ENCODE results near the gene PRKG1. TPM values are rescaled to one million over a fixed set of nuclear protein-coding genes. Genes with fewer than 3 reads are reported as not detected.

PRKG1 gene
- total RNA-seq, 2 experiments from 2014 or later = not detected

GRCh38 chr10:52082307-52082706 is 1008.0 kb downstream of the PRKG1 start:
- Mint-ChIP-seq H3K9me3 (no peaks in the 10 kb centered on the region), H3K4me3 (no peak overlapping the region), H3K4me1 (no peaks in the 10 kb centered on the region), H3K27me3 (no peaks in the 10 kb centered on the region), H3K27ac (no peak overlapping the region), H3K36me3 (ENCODE audit: low read depth) (no peaks in the 10 kb centered on the region)
- CTCF ChIA-PET = no interaction called here
- POLR2A ChIA-PET = no interaction called here
- no peak for DNase-seq

- H3K9me3 Mint-ChIP-seq = no peaks in the 10 kb centered on the region
- CTCF ChIA-PET = no interaction called here
- no peak overlapping the region for H3K27ac Mint-ChIP-seq
Measured at GRCh38 chr10:52083422-52083821, 1009.1 kb downstream of the PRKG1 start.

DNA sequence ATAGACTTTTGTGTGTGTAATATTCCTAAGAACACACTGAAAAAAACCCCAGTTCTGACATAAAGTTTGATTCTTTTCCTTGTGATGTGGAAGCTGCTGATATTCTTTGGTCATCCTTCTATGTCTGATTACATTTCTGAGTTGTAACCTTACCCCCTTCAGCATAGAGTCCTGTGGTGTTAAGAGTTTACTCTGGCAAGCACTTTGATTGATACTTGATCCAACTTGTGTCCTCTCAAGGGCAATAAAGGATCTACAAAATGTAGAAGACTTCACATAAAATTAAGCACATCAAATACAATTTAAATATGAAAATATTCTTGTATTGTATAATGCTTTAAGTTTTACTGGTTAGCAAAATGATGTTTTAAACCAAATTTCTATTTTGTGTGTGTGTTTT is 1018.1 kb downstream of the PRKG1 start:
- H3K9me3 Mint-ChIP-seq = no peaks in the 10 kb centered on the region
- ChIA-PET POLR2A (no interaction called here), CTCF (no interaction called here)
- H3K4me1 Mint-ChIP-seq = no peaks in the 10 kb centered on the region
- DNase-seq = no peak
- no peak overlapping the region for H3K27ac Mint-ChIP-seq
- H3K36me3 Mint-ChIP-seq (ENCODE audit: low read depth) = no peaks in the 10 kb centered on the region
- H3K27me3 Mint-ChIP-seq = no peaks in the 10 kb centered on the region
- H3K4me3 Mint-ChIP-seq = no peak overlapping the region

More at GRCh38 chr10:52083422-52083821, 1009.1 kb downstream of the PRKG1 start:
- no peak for DNase-seq
- H3K27me3 Mint-ChIP-seq = no peaks in the 10 kb centered on the region
- POLR2A ChIA-PET = no interaction called here
- H3K4me1 Mint-ChIP-seq = no peaks in the 10 kb centered on the region
- H3K4me3 Mint-ChIP-seq = no peak overlapping the region
- no peaks in the 10 kb centered on the region for H3K36me3 Mint-ChIP-seq (ENCODE audit: low read depth)

DNA sequence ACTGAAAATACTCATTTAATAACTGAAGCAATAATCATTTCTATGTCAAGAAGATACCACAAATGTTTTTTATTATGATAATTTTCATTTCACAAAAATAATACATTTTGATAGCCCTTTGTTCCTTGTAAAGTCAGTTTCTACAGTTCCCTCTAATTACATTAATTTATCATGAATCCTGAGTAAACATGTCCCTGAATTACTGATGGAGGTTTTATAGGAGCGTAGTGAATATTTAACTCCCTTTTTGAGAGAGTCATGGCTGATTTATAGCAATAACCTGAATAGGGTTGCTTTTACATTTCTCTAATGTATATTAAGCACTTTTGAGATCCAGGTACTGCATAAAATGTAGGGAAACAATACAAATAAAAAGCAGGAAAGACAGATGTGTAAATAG is 1023.8 kb downstream of the PRKG1 start:
- H3K27me3 Mint-ChIP-seq = no peaks in the 10 kb centered on the region
- H3K36me3 Mint-ChIP-seq (ENCODE audit: low read depth) = no peaks in the 10 kb centered on the region
- ChIA-PET CTCF (no interaction called here), POLR2A (no interaction called here)
- no peak for DNase-seq
- H3K4me3 Mint-ChIP-seq = no peak overlapping the region
- H3K9me3 Mint-ChIP-seq = no peaks in the 10 kb centered on the region
- H3K27ac Mint-ChIP-seq = no peak overlapping the region
- no peaks in the 10 kb centered on the region for H3K4me1 Mint-ChIP-seq

- Mint-ChIP-seq H3K4me1 (no peaks in the 10 kb centered on the region), H3K27ac (no peak overlapping the region), H3K9me3 (no peaks in the 10 kb centered on the region), H3K36me3 (ENCODE audit: low read depth) (no peaks in the 10 kb centered on the region), H3K4me3 (no peak overlapping the region), H3K27me3 (no peaks in the 10 kb centered on the region)
- DNase-seq = no peak
- CTCF ChIA-PET = no interaction called here
- POLR2A ChIA-PET = no interaction called here
Measured at GRCh38 chr10:52099026-52099600, 1024.8 kb downstream of the PRKG1 start.

- no peak for DNase-seq
- ChIA-PET POLR2A (no interaction called here), CTCF (no interaction called here)
- Mint-ChIP-seq H3K9me3 (no peaks in the 10 kb centered on the region), H3K27ac (no peak overlapping the region), H3K4me3 (no peak overlapping the region), H3K27me3 (no peaks in the 10 kb centered on the region), H3K36me3 (ENCODE audit: low read depth) (no peaks in the 10 kb centered on the region), H3K4me1 (no peaks in the 10 kb centered on the region)
Measured at GRCh38 chr10:52100011-52100547, 1025.8 kb downstream of the PRKG1 start.

DNA sequence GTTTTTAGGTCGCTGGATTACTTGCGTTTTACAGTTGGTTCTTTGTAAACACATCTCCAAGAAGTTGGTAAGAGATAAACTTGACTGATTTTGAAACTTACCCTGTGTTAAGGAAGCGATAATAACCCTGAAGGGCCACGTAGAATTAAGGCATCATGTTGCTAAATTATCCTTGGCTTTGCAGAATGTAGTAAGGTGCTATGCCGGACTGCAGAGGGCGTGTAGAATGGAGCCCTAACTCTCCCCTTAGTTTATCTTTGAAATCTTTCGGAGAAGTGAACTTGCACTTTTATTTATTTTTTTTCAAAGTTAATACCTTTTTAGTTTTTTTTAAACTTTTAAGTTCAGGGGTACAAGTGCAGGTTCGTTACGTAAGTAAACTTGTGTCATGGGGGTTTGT is 1031.0 kb downstream of the PRKG1 start:
- Mint-ChIP-seq H3K27me3 (no peaks in the 10 kb centered on the region), H3K4me3 (no peak overlapping the region), H3K27ac (no peak overlapping the region), H3K9me3 (no peaks in the 10 kb centered on the region), H3K36me3 (ENCODE audit: low read depth) (no peaks in the 10 kb centered on the region), H3K4me1 (no peaks in the 10 kb centered on the region)
- no peak for DNase-seq
- CTCF ChIA-PET = no interaction called here
- POLR2A ChIA-PET = no interaction called here

DNA sequence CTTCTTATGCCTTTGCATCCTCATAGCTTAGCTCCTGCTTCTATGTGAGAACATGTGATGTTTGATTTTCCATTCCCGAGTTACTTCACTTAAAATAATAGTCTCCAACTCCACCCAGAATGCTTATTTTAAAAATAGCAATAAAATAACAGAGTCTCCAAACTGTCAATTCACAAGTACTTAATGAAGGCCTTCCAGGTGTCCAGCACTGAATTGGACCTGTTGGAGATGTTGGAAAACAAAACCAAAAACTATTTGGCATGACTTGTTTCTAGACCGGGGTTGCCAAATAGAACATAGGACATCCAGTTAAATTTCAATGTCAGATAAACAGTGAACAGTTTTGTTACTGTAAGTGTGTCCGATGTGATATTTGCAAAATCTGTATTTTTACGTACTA is 1031.7 kb downstream of the PRKG1 start:
- Mint-ChIP-seq H3K36me3 (ENCODE audit: low read depth) (no peaks in the 10 kb centered on the region), H3K4me1 (no peaks in the 10 kb centered on the region), H3K4me3 (no peak overlapping the region), H3K27ac (no peak overlapping the region), H3K9me3 (no peaks in the 10 kb centered on the region), H3K27me3 (no peaks in the 10 kb centered on the region)
- POLR2A ChIA-PET = no interaction called here
- CTCF ChIA-PET = no interaction called here
- no peak for DNase-seq

DNA sequence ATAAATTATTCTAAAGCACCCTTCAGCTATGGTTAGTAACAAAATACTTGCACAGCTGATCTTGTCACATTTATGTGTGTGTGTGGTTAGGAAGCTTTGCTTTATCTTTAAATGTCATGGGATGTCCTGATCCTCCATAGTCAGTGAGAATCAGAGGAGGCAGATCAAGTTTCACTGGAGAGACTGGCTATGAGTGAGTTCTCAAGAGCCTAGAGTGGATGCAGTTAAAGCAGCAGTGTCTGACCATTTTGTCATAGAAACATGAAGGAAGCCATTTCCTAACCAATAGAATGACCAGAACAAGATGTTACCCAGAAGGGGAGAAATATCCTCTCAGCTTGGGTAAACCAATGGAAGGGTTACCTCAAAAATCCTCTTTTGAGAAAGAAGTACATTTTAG is 1032.6 kb downstream of the PRKG1 start:
- ChIA-PET CTCF (no interaction called here), POLR2A (no interaction called here)
- Mint-ChIP-seq H3K4me3 (no peak overlapping the region), H3K27me3 (no peaks in the 10 kb centered on the region), H3K36me3 (ENCODE audit: low read depth) (no peaks in the 10 kb centered on the region), H3K4me1 (no peaks in the 10 kb centered on the region), H3K27ac (no peak overlapping the region), H3K9me3 (no peaks in the 10 kb centered on the region)
- no peak for DNase-seq

DNA sequence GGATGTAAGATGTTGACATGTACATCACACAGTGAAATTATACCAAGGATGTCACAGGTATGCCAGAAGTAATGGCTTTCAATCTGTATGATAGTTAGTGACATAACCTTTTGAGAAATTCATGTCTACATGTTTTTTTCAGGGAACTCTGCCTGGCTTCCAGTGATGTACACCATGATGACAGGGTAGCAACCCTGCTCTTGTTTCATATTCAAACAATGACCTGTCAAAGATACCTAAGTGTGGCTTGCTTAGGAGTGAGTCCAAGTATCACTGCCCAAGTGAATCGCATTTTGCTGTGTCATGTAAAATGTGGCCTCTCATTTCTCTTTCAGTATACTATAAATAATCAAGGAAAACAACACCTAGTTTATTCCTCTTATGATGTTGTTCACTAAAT is 1033.9 kb downstream of the PRKG1 start:
- no peaks in the 10 kb centered on the region for H3K27me3 Mint-ChIP-seq
- no peak for DNase-seq
- no peaks in the 10 kb centered on the region for H3K4me1 Mint-ChIP-seq
- H3K9me3 Mint-ChIP-seq = no peaks in the 10 kb centered on the region
- ChIA-PET POLR2A (no interaction called here), CTCF (interaction anchor here (0.7 kb wide), 1 partner anchor 759 kb away, joined by 4 read pairs; no protein-coding TSS in a partner anchor)
- no peak overlapping the region for H3K4me3 Mint-ChIP-seq
- no peak overlapping the region for H3K27ac Mint-ChIP-seq
- H3K36me3 Mint-ChIP-seq (ENCODE audit: low read depth) = no peaks in the 10 kb centered on the region

GRCh38 chr10:52110576-52110975 is 1036.3 kb downstream of the PRKG1 start:
- ChIA-PET CTCF (no interaction called here), POLR2A (no interaction called here)
- no peaks in the 10 kb centered on the region for H3K9me3 Mint-ChIP-seq
- H3K4me3 Mint-ChIP-seq = no peak overlapping the region
- no peaks in the 10 kb centered on the region for H3K36me3 Mint-ChIP-seq (ENCODE audit: low read depth)
- DNase-seq = no peak
- H3K4me1 Mint-ChIP-seq = no peaks in the 10 kb centered on the region
- H3K27me3 Mint-ChIP-seq = no peaks in the 10 kb centered on the region
- no peak overlapping the region for H3K27ac Mint-ChIP-seq

- Mint-ChIP-seq H3K9me3 (no peaks in the 10 kb centered on the region), H3K27me3 (no peaks in the 10 kb centered on the region), H3K36me3 (ENCODE audit: low read depth) (no peaks in the 10 kb centered on the region), H3K4me3 (no peak overlapping the region), H3K4me1 (no peaks in the 10 kb centered on the region), H3K27ac (no peak overlapping the region)
- ChIA-PET CTCF (no interaction called here), POLR2A (no interaction called here)
- DNase-seq = no peak
Measured at GRCh38 chr10:52111101-52111891, 1037.0 kb downstream of the PRKG1 start.

DNA sequence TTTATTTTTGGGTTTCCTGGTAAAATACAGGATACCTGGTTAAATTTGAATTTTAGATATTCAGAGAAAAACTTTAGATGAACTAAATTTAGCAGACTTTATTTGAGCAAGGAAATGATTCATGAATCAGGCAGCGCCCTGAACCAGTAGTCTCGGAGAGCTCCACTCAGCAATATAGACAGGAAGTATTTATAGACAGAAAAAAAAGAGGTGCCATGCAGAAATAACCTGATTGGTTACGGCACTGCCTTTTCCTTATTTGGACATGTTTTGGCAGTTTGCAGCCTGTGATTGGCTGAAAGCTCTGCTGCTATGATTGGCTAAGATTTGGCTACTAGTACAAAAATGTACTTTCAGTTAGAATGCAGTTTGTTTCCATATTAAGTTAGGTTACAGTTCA is 1041.5 kb downstream of the PRKG1 start:
- ChIA-PET CTCF (no interaction called here), POLR2A (no interaction called here)
- Mint-ChIP-seq H3K4me1 (no peaks in the 10 kb centered on the region), H3K9me3 (no peaks in the 10 kb centered on the region), H3K27me3 (no peaks in the 10 kb centered on the region), H3K4me3 (no peak overlapping the region), H3K27ac (no peak overlapping the region), H3K36me3 (ENCODE audit: low read depth) (no peaks in the 10 kb centered on the region)
- no peak for DNase-seq

DNA sequence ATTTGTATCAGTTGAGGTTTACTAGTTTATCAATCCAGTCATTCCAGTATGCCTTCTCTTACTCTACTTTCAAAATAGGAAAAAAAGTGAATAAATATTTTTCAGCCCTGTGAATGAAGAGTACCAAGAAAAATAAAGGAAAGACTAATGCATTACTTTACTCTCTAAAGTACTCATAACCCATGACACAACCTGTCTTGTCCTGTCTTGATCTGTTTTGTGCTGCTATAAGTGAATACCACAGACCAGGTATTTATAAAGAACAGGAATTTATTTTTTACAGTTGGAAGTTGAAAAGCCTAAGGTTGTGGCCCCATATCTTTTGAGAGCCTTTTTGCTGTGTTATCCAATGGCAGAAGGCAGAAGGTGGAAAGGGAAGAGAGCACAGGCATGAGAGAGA is 1045.2 kb downstream of the PRKG1 start:
- Mint-ChIP-seq H3K27ac (no peak overlapping the region), H3K27me3 (no peaks in the 10 kb centered on the region), H3K4me3 (no peak overlapping the region), H3K9me3 (no peaks in the 10 kb centered on the region), H3K36me3 (ENCODE audit: low read depth) (no peaks in the 10 kb centered on the region), H3K4me1 (no peaks in the 10 kb centered on the region)
- no peak for DNase-seq
- CTCF ChIA-PET = no interaction called here
- POLR2A ChIA-PET = no interaction called here

Measured in activated CD4-positive, alpha-beta T cell treated with anti-CD3 and anti-CD28 coated beads, Interleukin-2, amount 10 ng/mL, durations not matched to agents 7 days and 5 days (primary cell).